Caco-2 (cell line): Measurements from ENCODE around the gene XPNPEP1. TPM values are rescaled to one million over a fixed set of nuclear protein-coding genes. Genes with fewer than 3 reads are reported as not detected.

Source experiments
- BruUV-seq: library from RNA; stranded (reverse); fragments of 400-500 nt; replicated peaks from 2 replicates; lab custom pipeline; 2021; lab: Mats Ljungman, UMichigan
- CTCF ChIA-PET: fragments of 300-600 bp; sonication (Branson Sonifier 250); formaldehyde crosslinking; loops from one replicate; lab custom pipeline; 2022; ENCODE audit warnings: antibody characterized with exemption; lab: Charles Lee
- POLR2A ChIA-PET: fragments of 300-600 bp; sonication (Branson Sonifier 250); formaldehyde crosslinking; loops from one replicate; lab custom pipeline; 2022; ENCODE audit warnings: antibody characterized with exemption; lab: Charles Lee
- DNase-seq, 2 experiments: peaks; one replicate each; pipeline versions ENCODE4 v3.0.0 to v3.0.0-alpha.2; 2020 to 2022
- H3K27me3 ChIP-seq: replicated peaks from 2 replicates; pipeline ENCODE4 v1.6.0; 2011; ENCODE audit warnings: low read length; ENCODE audit not compliant: control insufficient read depth, insufficient read depth
- H3K36me3 ChIP-seq: 2 replicates; pipeline ENCODE4 v1.5.1; 2011; ENCODE audit warnings: low read length; ENCODE audit not compliant: control insufficient read depth, insufficient read depth
- H3K4me1 ChIP-seq: fragments of 250-450 bp; sonication (Bioruptor Pico); 2 replicates; pipeline ENCODE4 v1.5.1; 2020; ENCODE audit warnings: mild to moderate bottlenecking
- H3K4me3 ChIP-seq: 2 replicates; pipeline ENCODE4 v1.5.1; 2011; ENCODE audit warnings: low read depth, mild to moderate bottlenecking, control low read depth, low read length
- H3K9me3 ChIP-seq: fragments of 250-450 bp; sonication (Bioruptor Pico); 2 replicates; pipeline ENCODE4 v1.5.1; 2020; ENCODE audit warnings: mild to moderate bottlenecking, moderate library complexity
- H3K27ac Mint-ChIP-seq: one replicate; pipeline ENCODE4 v1.8.0; 2022; ENCODE audit warnings: mixed read lengths; ENCODE audit not compliant: unreplicated experiment
- H3K27me3 Mint-ChIP-seq: one replicate; pipeline ENCODE4 v1.8.0; 2022; ENCODE audit warnings: mixed read lengths; ENCODE audit not compliant: insufficient read depth, unreplicated experiment
- H3K36me3 Mint-ChIP-seq: one replicate; pipeline ENCODE4 v1.8.0; 2022; ENCODE audit warnings: mild to moderate bottlenecking, mixed read lengths; ENCODE audit not compliant: insufficient read depth, unreplicated experiment
- H3K4me1 Mint-ChIP-seq: one replicate; pipeline ENCODE4 v1.8.0; 2022; ENCODE audit warnings: low read depth, mixed read lengths; ENCODE audit not compliant: unreplicated experiment
- H3K4me3 Mint-ChIP-seq: one replicate; pipeline ENCODE4 v1.8.0; 2022; ENCODE audit warnings: mild to moderate bottlenecking, moderate library complexity, mixed read lengths; ENCODE audit not compliant: unreplicated experiment
- H3K9me3 Mint-ChIP-seq: one replicate; pipeline ENCODE4 v1.8.0; 2022; ENCODE audit warnings: mixed read lengths; ENCODE audit not compliant: unreplicated experiment
- intact Hi-C: fragments of 100-400 bp; cut with micrococcal nuclease; formaldehyde crosslinking; loops from one replicate; pipeline ENCODE4 v1.10.0; 2022; ENCODE audit not compliant: unreplicated experiment
- total RNA-seq: library from RNA; stranded (reverse); gene quantifications from 2 replicates; pipeline ENCODE4 v1.2.3, GENCODE V29; 2022
- TF ChIP-seq, protein P1 (sequence below), 2 experiments: fragments of 200-600 bp in 1 of 2; IDR thresholded peaks; 1 replicate in 1 of 2; 2 replicates in 1 of 2; pipeline versions ENCODE4 v1.5.1 to v1.8.0; 2011 to 2022; ENCODE audit warnings: antibody characterized with exemption in 1 of 2, control low read depth in 1 of 2, inconsistent platforms in 1 of 2, low read depth in 1 of 2, low read length in 1 of 2, mild to moderate bottlenecking in 1 of 2, moderate library complexity in 1 of 2; ENCODE audit not compliant: insufficient read depth in 1 of 2, severe bottlenecking in 1 of 2, unreplicated experiment in 1 of 2

Gene XPNPEP1
- total RNA-seq, 1 experiment from 2014 or later: 92.4 TPM

DNA sequence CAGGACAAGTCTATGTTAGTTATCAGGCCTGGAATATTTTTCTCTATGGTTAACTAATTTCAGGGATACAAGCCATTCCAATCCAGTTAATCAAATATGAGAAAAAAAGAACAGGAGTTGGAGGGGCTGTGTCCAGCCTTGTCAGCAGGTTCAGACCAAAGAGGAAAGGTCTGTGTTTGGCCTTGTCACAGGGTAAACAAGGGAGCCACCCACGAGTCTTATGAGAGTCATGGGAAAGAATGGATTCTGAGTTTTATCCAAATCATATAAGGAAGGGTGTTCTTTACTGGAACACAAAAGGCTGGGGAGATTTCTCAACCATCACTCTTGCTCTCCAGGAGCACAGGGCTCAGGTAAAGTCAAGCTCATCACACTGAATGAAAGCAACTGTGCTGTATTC is 99.1 kb downstream of the XPNPEP1 start:
- Histone ChIP-seq H3K27me3 (no peaks in the 10 kb centered on the region), H3K4me3 (no peak overlapping the region), H3K9me3 (no peaks in the 10 kb centered on the region), H3K4me1 (no peaks in the 10 kb centered on the region), H3K36me3 (no peaks in the 10 kb centered on the region)
- no peaks in the 10 kb centered on the region for H3K4me1 Mint-ChIP-seq
- ChIA-PET POLR2A (no interaction called here), CTCF (no interaction called here)
- TF ChIP-seq, protein P1, sequence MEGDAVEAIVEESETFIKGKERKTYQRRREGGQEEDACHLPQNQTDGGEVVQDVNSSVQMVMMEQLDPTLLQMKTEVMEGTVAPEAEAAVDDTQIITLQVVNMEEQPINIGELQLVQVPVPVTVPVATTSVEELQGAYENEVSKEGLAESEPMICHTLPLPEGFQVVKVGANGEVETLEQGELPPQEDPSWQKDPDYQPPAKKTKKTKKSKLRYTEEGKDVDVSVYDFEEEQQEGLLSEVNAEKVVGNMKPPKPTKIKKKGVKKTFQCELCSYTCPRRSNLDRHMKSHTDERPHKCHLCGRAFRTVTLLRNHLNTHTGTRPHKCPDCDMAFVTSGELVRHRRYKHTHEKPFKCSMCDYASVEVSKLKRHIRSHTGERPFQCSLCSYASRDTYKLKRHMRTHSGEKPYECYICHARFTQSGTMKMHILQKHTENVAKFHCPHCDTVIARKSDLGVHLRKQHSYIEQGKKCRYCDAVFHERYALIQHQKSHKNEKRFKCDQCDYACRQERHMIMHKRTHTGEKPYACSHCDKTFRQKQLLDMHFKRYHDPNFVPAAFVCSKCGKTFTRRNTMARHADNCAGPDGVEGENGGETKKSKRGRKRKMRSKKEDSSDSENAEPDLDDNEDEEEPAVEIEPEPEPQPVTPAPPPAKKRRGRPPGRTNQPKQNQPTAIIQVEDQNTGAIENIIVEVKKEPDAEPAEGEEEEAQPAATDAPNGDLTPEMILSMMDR (IDR thresholded peaks at IDR 0.05; ENCODE audit: insufficient read depth in 1 of 2, low read depth in 1 of 2, low read length in 1 of 2, severe bottlenecking in 1 of 2, unreplicated experiment in 1 of 2): no peak
- intact Hi-C loops: no loop called here
- peaks cover 16% of the 10 kb centered on the region for H3K27me3 Mint-ChIP-seq
- H3K27ac Mint-ChIP-seq: no peak overlapping the region
- no peak overlapping the region for H3K4me3 Mint-ChIP-seq
- DNase-seq: no peak
- H3K36me3 Mint-ChIP-seq: no peaks in the 10 kb centered on the region
- H3K9me3 Mint-ChIP-seq: no peaks in the 10 kb centered on the region
- no TSS peak for BruUV-seq

DNA sequence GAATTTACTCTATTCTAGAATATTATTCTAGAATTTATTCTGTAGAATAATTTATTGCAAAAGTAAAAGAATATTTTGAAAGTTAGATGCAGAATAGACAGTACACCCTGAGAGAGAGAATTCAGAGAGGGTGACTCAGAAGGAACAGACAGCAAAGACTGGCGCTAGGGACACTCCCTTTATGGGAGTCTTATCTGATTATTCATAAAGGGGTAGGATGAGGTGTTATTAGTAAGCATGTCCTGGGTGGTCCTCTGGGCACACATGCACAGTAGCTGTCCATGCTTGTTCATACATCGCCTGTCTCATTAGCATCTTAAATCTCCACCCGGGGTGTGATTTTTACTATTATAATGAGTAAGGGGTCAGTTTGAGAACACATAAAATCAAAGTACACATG is 100.1 kb downstream of the XPNPEP1 start:
- BruUV-seq: no TSS peak
- CTCF ChIA-PET: no interaction called here
- DNase-seq: no peak
- Mint-ChIP-seq H3K9me3 (no peaks in the 10 kb centered on the region), H3K4me3 (no peak overlapping the region), H3K27ac (no peak overlapping the region), H3K27me3 (peaks cover 16% of the 10 kb centered on the region), H3K36me3 (no peaks in the 10 kb centered on the region), H3K4me1 (no peaks in the 10 kb centered on the region)
- intact Hi-C loops: no loop called here
- Histone ChIP-seq H3K4me3 (no peak overlapping the region), H3K4me1 (no peaks in the 10 kb centered on the region), H3K36me3 (no peaks in the 10 kb centered on the region), H3K27me3 (no peaks in the 10 kb centered on the region), H3K9me3 (no peaks in the 10 kb centered on the region)
- TF ChIP-seq, protein P1 (IDR thresholded peaks at IDR 0.05; ENCODE audit: insufficient read depth in 1 of 2, low read depth in 1 of 2, low read length in 1 of 2, severe bottlenecking in 1 of 2, unreplicated experiment in 1 of 2): no peak
- POLR2A ChIA-PET: no interaction called here

DNA sequence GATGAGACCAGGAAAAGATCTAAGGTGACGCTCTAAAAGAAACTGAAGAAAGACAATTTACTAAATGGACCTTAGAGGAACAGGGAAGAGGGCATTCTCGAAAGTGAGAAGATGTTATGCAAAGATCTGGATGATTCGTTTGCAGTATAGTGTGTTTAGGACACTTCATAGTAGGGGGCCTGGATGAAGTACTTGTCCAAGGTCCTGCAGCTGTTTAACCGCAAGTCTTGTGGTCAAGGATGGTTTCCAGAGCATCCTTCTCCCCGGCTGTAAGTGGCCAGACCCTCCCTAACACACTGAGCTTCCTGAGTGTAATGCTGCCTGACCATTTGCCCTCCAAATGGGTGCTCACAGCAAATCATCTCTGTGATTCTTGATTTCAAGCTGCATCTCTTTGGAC is 101.6 kb downstream of the XPNPEP1 start:
- no peaks in the 10 kb centered on the region for H3K4me1 ChIP-seq
- intact Hi-C loops: no loop called here
- DNase-seq: no peak
- Mint-ChIP-seq H3K4me1 (no peaks in the 10 kb centered on the region), H3K27me3 (peaks cover 16% of the 10 kb centered on the region), H3K4me3 (no peak overlapping the region), H3K36me3 (no peaks in the 10 kb centered on the region), H3K27ac (no peak overlapping the region), H3K9me3 (no peaks in the 10 kb centered on the region)
- no TSS peak for BruUV-seq
- H3K27me3 ChIP-seq: no peaks in the 10 kb centered on the region
- H3K36me3 ChIP-seq: no peaks in the 10 kb centered on the region
- POLR2A ChIA-PET: no interaction called here
- H3K4me3 ChIP-seq: no peak overlapping the region
- H3K9me3 ChIP-seq: no peaks in the 10 kb centered on the region
- TF ChIP-seq, protein P1 (IDR thresholded peaks at IDR 0.05; ENCODE audit: insufficient read depth in 1 of 2, low read depth in 1 of 2, low read length in 1 of 2, severe bottlenecking in 1 of 2, unreplicated experiment in 1 of 2): no peak
- CTCF ChIA-PET: no interaction called here
